GM04503 (cell line): ENCODE data around the gene TSPO.
"Not testable (repeated sequence)": the region's sequence is repeated elsewhere in the genome, so short reads cannot be mapped to it uniquely, and the experiment has no call there.

Experiments used
- DNase-seq: peaks from one replicate; pipeline ENCODE4 v3.0.0-alpha.2; 2012; ENCODE audit warnings: low read depth

Gene TSPO

GRCh38 chr22:43151251-43152002, at the start of gene TSPO:
Gene TSPO, plus strand, starts transcription at chr22:43151559. Its CDS starts 7,680 bp downstream, at chr22:43159239.
- no peak for DNase-seq

GRCh38 chr22:43104056-43104625, 47.2 kb upstream of the TSPO start:
- DNase-seq: not testable (repeated sequence)

DNA sequence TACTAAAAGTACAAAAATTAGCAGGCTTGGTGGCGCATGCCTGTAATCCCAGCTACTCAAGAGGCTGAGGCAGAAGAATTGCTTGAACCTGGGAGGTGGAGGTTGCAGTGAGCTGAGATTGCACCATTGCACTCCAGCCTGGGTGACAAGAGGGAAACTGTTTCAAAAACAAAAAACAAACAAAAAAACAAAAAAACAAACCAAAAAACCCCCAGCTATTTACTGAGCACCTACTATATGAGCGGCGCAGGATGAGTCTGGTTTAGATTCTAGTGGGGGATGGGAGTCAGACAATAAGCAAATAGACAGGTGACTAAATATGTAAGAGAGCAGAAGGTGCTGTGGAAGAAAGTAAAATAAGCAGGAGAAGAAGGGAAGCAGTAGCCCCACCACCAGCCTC, 46.4 kb upstream of the TSPO start:
- not testable (repeated sequence) for DNase-seq

DNA sequence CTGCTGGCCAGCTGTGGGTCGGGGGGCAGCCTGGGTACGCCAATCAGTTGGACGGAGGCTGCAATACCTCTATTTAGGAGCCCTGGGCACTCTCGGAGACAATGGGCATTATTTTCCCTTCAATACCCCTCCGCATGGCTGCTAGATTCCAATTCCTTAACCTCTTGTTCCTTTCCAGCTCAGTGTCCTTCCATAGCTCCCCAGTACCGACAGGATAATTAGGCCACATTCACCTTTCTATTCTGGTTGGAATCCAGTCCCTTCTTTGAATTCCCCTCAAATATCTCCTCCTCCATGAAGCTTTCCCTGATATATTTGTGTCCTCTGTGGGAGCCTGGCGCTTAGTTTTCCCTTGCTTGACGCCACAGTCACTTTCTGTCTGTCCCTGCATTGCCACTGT, 45.1 kb upstream of the TSPO start:
- no peak for DNase-seq

GRCh38 chr22:43109511-43109910, 41.8 kb upstream of the TSPO start:
- DNase-seq: no peak

DNA sequence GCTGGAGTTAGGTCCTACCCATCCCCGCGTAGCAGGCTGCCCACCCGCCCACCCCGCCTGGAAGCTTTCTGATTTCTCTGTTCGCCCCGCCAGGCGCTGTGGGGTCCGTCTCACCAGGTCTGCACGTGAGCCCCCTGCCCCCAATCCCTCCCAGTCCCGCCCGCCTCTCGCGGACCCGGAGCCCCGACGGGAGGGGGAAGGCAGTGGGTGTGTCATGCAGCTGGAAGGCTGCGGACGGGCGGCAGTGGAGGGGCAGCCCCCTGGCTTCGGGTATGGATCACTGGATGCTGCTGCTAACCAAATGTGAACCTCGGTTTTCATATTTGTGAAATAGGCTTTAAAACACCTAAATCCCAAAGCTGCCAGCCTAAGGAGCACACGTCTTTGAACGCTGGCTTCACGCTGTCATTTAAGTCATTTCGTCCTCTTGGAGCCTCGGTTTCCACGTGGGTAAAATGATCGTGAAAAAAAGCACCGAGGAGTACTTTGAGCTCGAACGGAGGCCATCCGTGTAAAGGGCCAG, 41.4 kb upstream of the TSPO start:
- no peak for DNase-seq

- no peak for DNase-seq
These were observed 40.9 kb upstream of the TSPO start, which contains the start of gene BIK for GRCh38 chr22:43110444-43110926. Gene BIK, plus strand, starts transcription at chr22:43110750. Its CDS starts 13,273 bp downstream, at chr22:43124023.

DNA sequence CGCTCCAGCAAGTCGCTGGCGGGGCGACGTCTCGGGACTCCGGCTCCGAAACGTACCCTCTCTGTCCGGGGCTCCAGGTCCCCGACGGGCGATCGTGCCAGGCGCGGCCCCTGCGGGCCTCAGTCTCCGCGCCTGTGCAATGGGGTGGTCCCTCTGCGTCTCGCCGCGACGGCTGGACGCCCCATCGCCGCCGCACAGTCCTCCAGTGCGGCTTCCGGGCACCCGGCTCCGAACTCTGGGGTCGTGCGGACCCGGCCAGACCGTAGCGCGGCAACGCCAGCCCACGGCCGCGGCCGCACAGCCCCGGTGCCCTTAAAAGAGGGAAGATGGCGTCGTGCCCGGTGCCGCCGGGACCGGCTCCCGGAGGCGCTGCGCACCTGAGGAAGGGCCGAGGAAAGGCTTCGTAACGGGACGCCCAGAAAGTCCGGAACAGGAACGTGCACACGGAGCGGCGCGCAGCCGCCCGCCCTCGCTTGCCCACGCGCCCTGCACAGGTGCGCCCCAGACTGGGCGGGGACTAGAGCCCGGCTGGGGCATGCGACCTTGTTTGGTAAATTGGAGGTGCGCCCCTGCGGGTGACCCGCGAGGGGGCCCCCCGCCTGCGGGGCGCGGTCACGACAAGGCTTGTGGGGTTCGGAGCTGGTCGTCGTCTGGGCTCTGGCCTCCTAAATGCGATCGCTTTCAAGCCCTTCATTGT, 40.3 kb upstream of the TSPO start:
- no peak for DNase-seq

DNA sequence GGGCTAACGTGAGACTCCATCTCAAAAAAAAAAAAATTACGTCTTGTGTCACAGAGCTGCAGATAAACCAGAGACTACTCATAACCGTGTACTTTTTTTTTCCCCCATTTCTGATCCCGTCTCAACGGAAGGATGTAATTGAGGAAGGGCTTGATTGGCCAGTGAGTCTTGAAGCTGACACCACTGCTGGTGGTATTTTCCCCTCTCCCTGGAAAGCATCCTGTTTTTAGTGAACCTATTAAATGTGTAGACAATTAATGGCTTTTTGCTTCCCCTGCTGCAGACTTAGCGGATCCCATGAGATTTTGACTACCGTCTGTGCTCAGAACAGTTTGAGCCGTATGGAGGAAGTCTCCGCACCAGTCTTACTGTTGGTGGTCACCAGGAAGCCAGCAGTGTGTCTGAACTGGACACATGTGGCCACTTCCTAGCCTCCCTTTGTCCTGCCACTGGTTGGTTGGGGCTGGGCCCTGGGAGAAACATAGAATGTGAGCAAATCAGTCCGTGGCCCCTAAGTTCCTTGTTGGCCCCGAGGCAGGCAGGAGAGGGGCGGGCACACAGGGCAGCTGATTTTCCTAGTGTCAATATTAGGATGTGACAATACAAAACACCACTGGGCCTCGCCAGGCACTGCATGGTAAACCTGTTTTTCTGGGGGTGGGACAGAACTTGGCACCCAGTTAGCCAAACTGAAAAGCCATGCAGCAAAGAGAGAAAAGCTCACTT, 37.7 kb upstream of the TSPO start:
- no peak for DNase-seq

DNA sequence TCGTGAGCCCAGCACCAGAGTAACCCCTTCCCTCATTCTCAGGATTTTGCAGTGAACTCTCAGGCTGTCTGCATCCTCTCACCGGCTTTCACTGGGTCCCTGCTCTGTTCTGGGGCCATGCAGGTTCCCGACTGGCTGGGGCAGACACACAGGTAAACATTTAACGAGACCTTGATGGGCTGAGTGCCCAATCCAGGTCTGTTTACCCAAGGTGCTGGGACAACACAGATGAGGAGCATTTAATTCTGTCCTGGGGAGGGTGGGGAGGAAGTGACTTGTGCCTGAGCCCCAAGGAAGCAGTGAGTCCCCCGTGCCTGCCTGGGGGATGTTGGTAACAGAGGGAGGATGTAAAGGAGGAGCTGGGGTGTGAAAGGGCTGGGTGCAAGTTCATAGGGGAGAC, 36.4 kb upstream of the TSPO start:
- no peak for DNase-seq

DNA sequence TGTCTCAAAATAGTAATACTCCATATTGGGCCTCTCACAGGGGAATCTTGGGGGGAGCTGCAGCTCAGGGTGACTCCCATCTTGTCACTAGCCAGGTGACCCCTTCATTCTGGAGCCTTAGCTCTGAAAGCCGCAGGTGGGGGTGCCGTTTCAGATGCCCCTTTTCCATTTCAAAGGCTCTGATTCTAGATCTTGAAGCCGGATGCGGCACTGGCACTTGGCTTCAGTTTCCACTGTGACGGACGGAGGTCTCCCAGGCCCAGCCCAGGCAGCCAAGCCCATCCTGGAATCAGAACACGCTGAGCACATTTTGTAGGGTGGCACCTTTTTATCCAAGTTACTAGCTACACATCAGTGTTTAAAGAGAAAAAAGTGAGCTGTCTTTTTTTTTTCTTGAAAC, 34.4 kb upstream of the TSPO start:
- no peak for DNase-seq

DNA sequence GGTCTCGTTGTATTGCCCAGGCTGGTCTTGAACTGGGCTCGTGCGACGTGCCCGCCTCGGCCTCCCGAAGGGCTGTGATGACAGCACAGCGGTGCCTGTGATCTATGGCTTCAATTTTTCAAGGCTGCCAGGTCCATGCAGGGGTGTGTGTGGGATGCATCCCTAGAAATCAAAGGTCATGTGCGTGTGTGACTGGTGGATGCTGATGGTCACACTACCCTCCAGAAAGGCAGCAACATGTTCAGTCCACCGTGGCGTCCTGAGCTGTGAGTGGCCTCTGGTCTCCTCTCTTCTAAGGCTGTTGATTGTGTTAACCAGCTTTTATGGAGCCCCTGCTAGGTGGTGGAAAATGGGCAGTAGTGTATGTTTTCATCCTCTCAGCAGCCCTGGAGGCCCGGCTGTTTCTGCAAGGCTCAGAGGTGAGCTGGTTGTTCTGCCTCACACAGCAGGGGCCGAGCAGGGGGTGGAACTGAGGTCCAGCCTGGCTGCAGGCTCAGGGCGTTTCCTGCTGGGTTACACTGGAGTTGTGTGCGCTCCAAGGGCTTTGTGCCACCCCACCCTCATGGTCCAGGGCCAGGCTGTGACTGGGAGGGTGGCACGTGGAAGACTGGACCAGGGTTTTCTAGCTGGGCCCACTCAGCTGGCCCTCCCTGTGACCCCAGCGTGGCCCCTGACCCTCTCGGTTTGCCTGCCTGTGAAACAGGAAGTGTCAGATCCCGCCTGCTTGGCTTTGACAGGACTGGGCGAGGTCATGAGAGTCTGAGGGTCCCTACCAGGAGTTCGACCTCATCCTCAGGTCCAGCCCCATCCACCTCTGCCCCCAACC, 33.1 kb upstream of the TSPO start:
- DNase-seq: no peak

- DNase-seq: no peak
These were observed 32.4 kb upstream of the TSPO start for GRCh38 chr22:43118953-43119458.

- peak; percentile 43 for DNase-seq
These were observed 24.7 kb upstream of the TSPO start for GRCh38 chr22:43126501-43127165.

- DNase-seq: no peak
These were observed 24.0 kb upstream of the TSPO start for GRCh38 chr22:43127166-43127908.

DNA sequence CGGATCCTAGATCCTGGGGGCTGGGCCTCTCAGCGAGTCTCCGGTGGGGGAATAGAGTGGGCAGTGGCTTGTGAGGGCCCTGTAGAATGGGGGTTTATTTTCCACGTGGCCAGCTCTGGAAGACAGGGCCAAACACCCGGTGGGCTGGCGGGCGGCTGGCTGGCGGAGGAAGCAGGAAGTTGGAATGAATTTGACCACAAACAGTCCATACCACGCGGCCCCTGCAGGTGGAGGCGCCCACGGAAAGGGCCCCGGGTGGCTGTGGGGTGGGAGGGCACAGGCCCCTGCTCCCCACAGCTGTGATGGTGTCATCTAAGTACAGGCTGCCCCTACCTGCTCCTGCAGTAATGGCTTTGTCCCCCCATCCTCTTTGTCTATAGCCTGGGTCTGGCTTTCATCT, 23.2 kb upstream of the TSPO start:
- no peak for DNase-seq

DNA sequence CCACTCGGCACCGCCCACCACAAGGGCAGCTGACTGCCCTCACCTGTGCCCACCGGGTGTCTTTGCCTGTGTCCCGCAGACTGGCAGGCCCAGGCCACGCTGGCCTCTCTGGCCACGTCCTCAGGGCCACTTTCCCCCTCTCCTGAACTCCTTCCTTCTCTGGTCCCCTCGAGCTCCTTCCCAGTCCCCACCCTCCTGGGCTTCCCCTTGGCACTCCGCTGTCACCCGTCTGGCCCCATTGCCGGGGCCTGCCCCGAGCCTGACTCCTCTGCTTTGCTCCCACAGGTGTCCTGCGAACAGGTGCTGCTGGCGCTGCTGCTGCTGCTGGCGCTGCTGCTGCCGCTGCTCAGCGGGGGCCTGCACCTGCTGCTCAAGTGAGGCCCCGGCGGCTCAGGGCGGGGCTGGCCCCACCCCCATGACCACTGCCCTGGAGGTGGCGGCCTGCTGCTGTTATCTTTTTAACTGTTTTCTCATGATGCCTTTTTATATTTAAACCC, 22.4 kb upstream of the TSPO start:
- DNase-seq: no peak

- no peak for DNase-seq
These were observed 21.6 kb upstream of the TSPO start for GRCh38 chr22:43129426-43130425.
